Right atrium auricular region (tissue), 2 donors: Measurements from ENCODE around the gene SLC9A1. TPM values are rescaled to one million over a fixed set of nuclear protein-coding genes. Genes with fewer than 3 reads are reported as not detected.

ENCODE experiments used
- DNase-seq: peaks from one replicate; pipeline ENCODE4 v3.0.0-alpha.2; 2019; ENCODE audit warnings: low spot score
- H3K27ac ChIP-seq, 2 donors: fragments of 200-600 bp; sonication (generic); 1 replicate in 1 of 2; 2 replicates in 1 of 2; pipeline ENCODE4 v1.5.1; 2016 to 2019
- H3K27me3 ChIP-seq, 2 donors: fragments of 200-600 bp; sonication (generic); one replicate each; pipeline versions ENCODE4 v1.5.1 to v1.6.0; 2017 to 2019
- H3K36me3 ChIP-seq: fragments of 200-600 bp; sonication (generic); one replicate; pipeline ENCODE4 v1.5.1; 2016
- H3K4me1 ChIP-seq, 2 donors: fragments of 200-600 bp; sonication (generic); one replicate each; pipeline versions ENCODE4 v1.5.1 to v1.6.0; 2017 to 2019
- H3K4me3 ChIP-seq, 2 donors: fragments of 200-600 bp; sonication (generic); 1 replicate in 1 of 2; 2 replicates in 1 of 2; pipeline ENCODE4 v1.5.1; 2017 to 2019; ENCODE audit warnings: mild to moderate bottlenecking in 1 of 2, moderate library complexity in 1 of 2
- H3K9me3 ChIP-seq, 2 donors: fragments of 200-600 bp; sonication (generic); one replicate each; pipeline ENCODE4 v1.5.1; 2019
- total RNA-seq, 2 donors: library from RNA; depleted of rRNA; stranded (reverse); fragments of >200 nt; gene quantifications; one replicate each; pipeline ENCODE4 v1.1.0, GENCODE V29; 2016
- TF ChIP-seq, protein P1 (sequence below), 2 donors: fragments of 200-600 bp; sonication (generic); IDR thresholded peaks; one replicate each; pipeline ENCODE4 v1.5.1; 2019; ENCODE audit warnings: antibody characterized with exemption in 2 of 2

Gene SLC9A1
- total RNA-seq, 2 donors from 2014 or later = 20.0 to 28.3 TPM

GRCh38 chr1:27141266-27142003 lies 13.5 kb downstream of the SLC9A1 start:
- no peak overlapping the region for H3K27ac ChIP-seq
- DNase-seq = no peak
- peaks cover 0 to 84% of the 10 kb centered on the region in 2 donors for H3K4me1 ChIP-seq

DNA sequence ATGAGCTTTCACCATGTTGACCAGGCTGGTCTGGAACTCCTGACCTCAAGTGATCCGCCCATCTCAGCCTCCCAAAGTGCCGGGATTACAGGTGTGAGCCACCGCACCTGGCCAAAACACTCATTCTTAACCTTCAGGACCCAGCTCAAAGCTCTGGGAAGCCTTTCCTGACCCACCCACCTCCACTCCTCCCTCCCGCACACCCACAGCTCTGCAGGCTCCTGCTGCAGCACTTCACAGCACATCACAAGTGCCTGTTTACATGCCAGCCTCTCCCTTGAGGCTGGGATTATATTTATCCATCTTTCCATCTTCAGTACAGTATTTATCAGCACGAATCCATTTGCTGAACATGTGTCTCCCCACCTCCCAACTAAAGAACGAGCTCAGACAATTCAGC lies 14.9 kb downstream of the SLC9A1 start:
- Histone ChIP-seq H3K9me3 (no peaks in the 10 kb centered on the region), H3K27me3 (no peaks in the 10 kb centered on the region), H3K27ac (no peak overlapping the region), H3K4me1 (peaks cover 0 to 77% of the 10 kb centered on the region in 2 donors), H3K4me3 (no peak overlapping the region), H3K36me3 (no peaks in the 10 kb centered on the region)
- no peak for DNase-seq
- TF ChIP-seq, protein P1, sequence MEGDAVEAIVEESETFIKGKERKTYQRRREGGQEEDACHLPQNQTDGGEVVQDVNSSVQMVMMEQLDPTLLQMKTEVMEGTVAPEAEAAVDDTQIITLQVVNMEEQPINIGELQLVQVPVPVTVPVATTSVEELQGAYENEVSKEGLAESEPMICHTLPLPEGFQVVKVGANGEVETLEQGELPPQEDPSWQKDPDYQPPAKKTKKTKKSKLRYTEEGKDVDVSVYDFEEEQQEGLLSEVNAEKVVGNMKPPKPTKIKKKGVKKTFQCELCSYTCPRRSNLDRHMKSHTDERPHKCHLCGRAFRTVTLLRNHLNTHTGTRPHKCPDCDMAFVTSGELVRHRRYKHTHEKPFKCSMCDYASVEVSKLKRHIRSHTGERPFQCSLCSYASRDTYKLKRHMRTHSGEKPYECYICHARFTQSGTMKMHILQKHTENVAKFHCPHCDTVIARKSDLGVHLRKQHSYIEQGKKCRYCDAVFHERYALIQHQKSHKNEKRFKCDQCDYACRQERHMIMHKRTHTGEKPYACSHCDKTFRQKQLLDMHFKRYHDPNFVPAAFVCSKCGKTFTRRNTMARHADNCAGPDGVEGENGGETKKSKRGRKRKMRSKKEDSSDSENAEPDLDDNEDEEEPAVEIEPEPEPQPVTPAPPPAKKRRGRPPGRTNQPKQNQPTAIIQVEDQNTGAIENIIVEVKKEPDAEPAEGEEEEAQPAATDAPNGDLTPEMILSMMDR (IDR thresholded peaks at IDR 0.05) = no peak

More at GRCh38 chr1:27141266-27142003, 13.5 kb downstream of the SLC9A1 start:
- TF ChIP-seq, protein P1 (IDR thresholded peaks at IDR 0.05) = no peak
- H3K4me3 ChIP-seq = no peak overlapping the region
- no peaks in the 10 kb centered on the region for H3K36me3 ChIP-seq
- H3K9me3 ChIP-seq = no peaks in the 10 kb centered on the region
- H3K27me3 ChIP-seq = no peaks in the 10 kb centered on the region

- peaks cover 0 to 79% of the 10 kb centered on the region in 2 donors for H3K4me1 ChIP-seq
- H3K27me3 ChIP-seq = no peaks in the 10 kb centered on the region
- no peak overlapping the region for H3K4me3 ChIP-seq
- no peaks in the 10 kb centered on the region for H3K9me3 ChIP-seq
- TF ChIP-seq, protein P1 (IDR thresholded peaks at IDR 0.05) = no peak
- H3K27ac ChIP-seq = peak overlapping the region; percentile 10 to 41
- DNase-seq = no peak
- no peaks in the 10 kb centered on the region for H3K36me3 ChIP-seq
Observed at GRCh38 chr1:27138927-27139326, 16.0 kb downstream of the SLC9A1 start.

GRCh38 chr1:27138368-27138767 lies 16.6 kb downstream of the SLC9A1 start:
- peaks cover 0 to 77% of the 10 kb centered on the region in 2 donors for H3K4me1 ChIP-seq
- no peak for DNase-seq
- TF ChIP-seq, protein P1 (IDR thresholded peaks at IDR 0.05) = no peak
- H3K4me3 ChIP-seq = no peak overlapping the region
- no peaks in the 10 kb centered on the region for H3K27me3 ChIP-seq
- H3K9me3 ChIP-seq = no peaks in the 10 kb centered on the region
- no peaks in the 10 kb centered on the region for H3K36me3 ChIP-seq
- peak overlapping the region; percentile 41 to 58 for H3K27ac ChIP-seq

DNA sequence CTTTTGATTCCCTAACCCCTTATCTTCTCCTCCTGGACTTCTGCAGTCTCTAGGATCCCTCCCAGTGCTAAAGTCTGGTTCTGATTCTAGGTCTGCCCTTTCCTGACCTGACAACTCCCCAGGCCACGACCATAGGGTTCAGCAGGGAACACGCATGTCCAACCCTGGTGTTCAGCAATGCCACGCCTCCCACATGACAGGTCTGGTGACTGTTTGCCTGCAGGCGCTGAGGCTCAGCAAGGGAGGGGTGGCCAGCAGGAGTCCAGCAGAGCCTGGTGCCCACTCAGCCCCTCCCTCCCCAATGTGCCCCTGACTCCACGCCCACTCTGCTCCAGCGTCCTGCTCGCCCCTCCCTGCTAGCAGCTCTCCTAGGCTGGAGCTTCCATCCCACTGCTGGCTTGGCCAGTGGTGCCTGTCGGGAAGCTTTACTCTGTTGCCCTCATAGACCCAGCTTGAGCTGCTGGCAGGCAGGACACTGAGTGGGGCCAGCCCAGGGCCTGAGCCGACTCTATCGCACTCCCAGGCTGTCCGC lies 17.3 kb downstream of the SLC9A1 start:
- no peaks in the 10 kb centered on the region for H3K9me3 ChIP-seq
- DNase-seq = no peak
- H3K4me1 ChIP-seq = peaks cover 0 to 71% of the 10 kb centered on the region in 2 donors
- H3K4me3 ChIP-seq = no peak overlapping the region
- TF ChIP-seq, protein P1 (IDR thresholded peaks at IDR 0.05) = no peak
- no peaks in the 10 kb centered on the region for H3K27me3 ChIP-seq
- no peaks in the 10 kb centered on the region for H3K36me3 ChIP-seq
- peak overlapping the region; percentile 41 to 58 for H3K27ac ChIP-seq
